GM12801 (cell line): ENCODE results near the gene PDZK1IP1.

Source experiments
- CTCF ChIP-seq: IDR thresholded peaks from one replicate; pipeline ENCODE4 v1.5.1; 2011; ENCODE audit warnings: control low read depth; ENCODE audit not compliant: insufficient read length; ENCODE audit errors: extremely low read depth

PDZK1IP1 gene

GRCh38 chr1:47231301-47232186 lies 41.7 kb upstream of the PDZK1IP1 start:
- TF ChIP-seq CTCF: no peak

- TF ChIP-seq CTCF: no peak
Observed at GRCh38 chr1:47230692-47231300, 41.0 kb upstream of the PDZK1IP1 start.

GRCh38 chr1:47229886-47230691 lies 40.3 kb upstream of the PDZK1IP1 start:
- no peak for TF ChIP-seq CTCF

- no peak for TF ChIP-seq CTCF
Observed at GRCh38 chr1:47229031-47229885, 39.4 kb upstream of the PDZK1IP1 start.

GRCh38 chr1:47228644-47229030 lies 38.8 kb upstream of the PDZK1IP1 start:
- no peak for TF ChIP-seq CTCF

- TF ChIP-seq CTCF: no peak
Observed at GRCh38 chr1:47227341-47228232, 37.8 kb upstream of the PDZK1IP1 start.
